Measurements from ENCODE around the gene GNG4.
"Not testable (repeated sequence)": the region's sequence is repeated elsewhere in the genome, so short reads cannot be mapped to it uniquely, and the experiment has no call there.

Gene GNG4

GRCh38 chr1:235558621-235559169, 90.9 kb downstream of the GNG4 start:
- H3K27ac Mint-ChIP-seq: no peak overlapping the region
- no peak for ATAC-seq
- H3K36me3 Mint-ChIP-seq: no peaks in the 10 kb centered on the region
- H3K4me3 Mint-ChIP-seq: no peak overlapping the region
- H3K9me3 Mint-ChIP-seq: no peaks in the 10 kb centered on the region
- H3K4me1 Mint-ChIP-seq: no peaks in the 10 kb centered on the region
- no peaks in the 10 kb centered on the region for H3K27me3 Mint-ChIP-seq

- Mint-ChIP-seq H3K36me3 (no peaks in the 10 kb centered on the region), H3K27ac (no peak overlapping the region), H3K4me1 (no peaks in the 10 kb centered on the region), H3K4me3 (no peak overlapping the region), H3K27me3 (no peaks in the 10 kb centered on the region), H3K9me3 (no peaks in the 10 kb centered on the region)
- no peak for ATAC-seq
These were observed 92.1 kb downstream of the GNG4 start for GRCh38 chr1:235557495-235557894.

GRCh38 chr1:235556807-235557206, 92.8 kb downstream of the GNG4 start:
- no peak for ATAC-seq
- Mint-ChIP-seq H3K36me3 (no peaks in the 10 kb centered on the region), H3K27ac (no peak overlapping the region), H3K27me3 (no peaks in the 10 kb centered on the region), H3K4me3 (no peak overlapping the region), H3K9me3 (no peaks in the 10 kb centered on the region), H3K4me1 (no peaks in the 10 kb centered on the region)

- H3K36me3 Mint-ChIP-seq: no peaks in the 10 kb centered on the region
- no peak overlapping the region for H3K4me3 Mint-ChIP-seq
- H3K9me3 Mint-ChIP-seq: no peaks in the 10 kb centered on the region
- ATAC-seq: no peak
- H3K27me3 Mint-ChIP-seq: no peaks in the 10 kb centered on the region
- no peak overlapping the region for H3K27ac Mint-ChIP-seq
- H3K4me1 Mint-ChIP-seq: no peaks in the 10 kb centered on the region
These were observed 96.5 kb downstream of the GNG4 start for GRCh38 chr1:235553112-235553551.

GRCh38 chr1:235552146-235552716, 97.4 kb downstream of the GNG4 start:
- no peaks in the 10 kb centered on the region for H3K4me1 Mint-ChIP-seq
- ATAC-seq: no peak
- H3K36me3 Mint-ChIP-seq: no peaks in the 10 kb centered on the region
- H3K27ac Mint-ChIP-seq: no peak overlapping the region
- no peaks in the 10 kb centered on the region for H3K9me3 Mint-ChIP-seq
- no peak overlapping the region for H3K4me3 Mint-ChIP-seq
- no peaks in the 10 kb centered on the region for H3K27me3 Mint-ChIP-seq

- Mint-ChIP-seq H3K4me3 (no peak overlapping the region), H3K27me3 (peaks cover 9% of the 10 kb centered on the region), H3K9me3 (no peaks in the 10 kb centered on the region), H3K36me3 (no peaks in the 10 kb centered on the region), H3K4me1 (no peaks in the 10 kb centered on the region), H3K27ac (no peak overlapping the region)
- ATAC-seq: no peak
These were observed 100.0 kb downstream of the GNG4 start for GRCh38 chr1:235549351-235550139.

- not testable (repeated sequence) for H3K9me3 Mint-ChIP-seq, H3K27ac Mint-ChIP-seq, H3K4me3 Mint-ChIP-seq, H3K4me1 Mint-ChIP-seq, H3K36me3 Mint-ChIP-seq, H3K27me3 Mint-ChIP-seq, ATAC-seq
These were observed 103.0 kb downstream of the GNG4 start for GRCh38 chr1:235546369-235547155.

GRCh38 chr1:235545292-235545930, 104.2 kb downstream of the GNG4 start:
- Mint-ChIP-seq H3K4me3 (no peak overlapping the region), H3K9me3 (no peaks in the 10 kb centered on the region), H3K36me3 (no peaks in the 10 kb centered on the region), H3K27ac (no peak overlapping the region), H3K4me1 (no peaks in the 10 kb centered on the region), H3K27me3 (peaks cover 9% of the 10 kb centered on the region)
- ATAC-seq: no peak

- H3K27me3 Mint-ChIP-seq, H3K4me3 Mint-ChIP-seq, H3K27ac Mint-ChIP-seq, H3K9me3 Mint-ChIP-seq, H3K4me1 Mint-ChIP-seq, ATAC-seq, H3K36me3 Mint-ChIP-seq: not testable (repeated sequence)
These were observed 106.7 kb downstream of the GNG4 start for GRCh38 chr1:235542845-235543244.

GRCh38 chr1:235533476-235534168, 116.0 kb downstream of the GNG4 start:
- Mint-ChIP-seq H3K36me3 (no peaks in the 10 kb centered on the region), H3K4me1 (no peaks in the 10 kb centered on the region), H3K27ac (no peak overlapping the region), H3K4me3 (no peak overlapping the region), H3K27me3 (peaks cover 9% of the 10 kb centered on the region), H3K9me3 (no peaks in the 10 kb centered on the region)
- no peak for ATAC-seq

- H3K9me3 Mint-ChIP-seq: no peaks in the 10 kb centered on the region
- H3K27ac Mint-ChIP-seq: no peak overlapping the region
- H3K36me3 Mint-ChIP-seq: no peaks in the 10 kb centered on the region
These were observed 117.2 kb downstream of the GNG4 start for GRCh38 chr1:235532360-235532759.

GRCh38 chr1:235527196-235527814, 122.3 kb downstream of the GNG4 start:
- Mint-ChIP-seq H3K4me3 (no peak overlapping the region), H3K36me3 (no peaks in the 10 kb centered on the region), H3K4me1 (no peaks in the 10 kb centered on the region), H3K27me3 (no peaks in the 10 kb centered on the region), H3K9me3 (no peaks in the 10 kb centered on the region), H3K27ac (no peak overlapping the region)
- no peak for ATAC-seq

More at GRCh38 chr1:235532360-235532759, 117.2 kb downstream of the GNG4 start:
- Mint-ChIP-seq H3K4me3 (no peak overlapping the region), H3K4me1 (no peaks in the 10 kb centered on the region), H3K27me3 (peaks cover 9% of the 10 kb centered on the region)
- no peak for ATAC-seq

- ATAC-seq: no peak
- H3K27ac Mint-ChIP-seq: no peak overlapping the region
- H3K27me3 Mint-ChIP-seq: no peaks in the 10 kb centered on the region
- no peaks in the 10 kb centered on the region for H3K4me1 Mint-ChIP-seq
- H3K9me3 Mint-ChIP-seq: no peaks in the 10 kb centered on the region
- no peaks in the 10 kb centered on the region for H3K36me3 Mint-ChIP-seq
- no peak overlapping the region for H3K4me3 Mint-ChIP-seq
These were observed 124.3 kb downstream of the GNG4 start for GRCh38 chr1:235525314-235525713.

- H3K4me1 Mint-ChIP-seq: no peaks in the 10 kb centered on the region
- ATAC-seq: peak; percentile 53
- peaks cover 17% of the 10 kb centered on the region for H3K27me3 Mint-ChIP-seq
- no peaks in the 10 kb centered on the region for H3K9me3 Mint-ChIP-seq
- no peak overlapping the region for H3K4me3 Mint-ChIP-seq
- H3K36me3 Mint-ChIP-seq: no peaks in the 10 kb centered on the region
- H3K27ac Mint-ChIP-seq: no peak overlapping the region
These were observed 132.6 kb downstream of the GNG4 start for GRCh38 chr1:235516862-235517446.
